Measurements from ENCODE around the gene JADE1. TPM values are rescaled to one million over a fixed set of nuclear protein-coding genes. Genes with fewer than 3 reads are reported as not detected.

Gene JADE1
- total RNA-seq, 1 donor from 2014 or later: 9.8 TPM

DNA sequence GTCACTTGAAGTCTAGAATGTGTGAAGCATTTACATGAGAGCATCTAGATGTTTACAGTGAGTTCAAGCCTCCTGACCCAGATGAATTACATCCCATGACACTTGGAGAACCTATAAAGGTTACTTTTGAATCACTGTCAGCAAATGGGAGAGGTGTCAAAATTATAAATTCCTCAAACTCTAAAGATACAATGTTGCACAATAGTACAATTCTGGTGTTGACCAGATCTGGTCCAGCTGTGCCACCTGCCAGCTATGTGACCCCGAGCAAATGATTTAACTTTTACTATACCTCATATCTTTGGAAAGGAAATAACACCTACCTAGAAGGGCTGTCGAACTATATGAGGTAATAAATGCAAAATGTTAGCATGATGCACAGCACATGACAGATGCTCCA, 69.8 kb downstream of the JADE1 start:
- no peak for ATAC-seq

DNA sequence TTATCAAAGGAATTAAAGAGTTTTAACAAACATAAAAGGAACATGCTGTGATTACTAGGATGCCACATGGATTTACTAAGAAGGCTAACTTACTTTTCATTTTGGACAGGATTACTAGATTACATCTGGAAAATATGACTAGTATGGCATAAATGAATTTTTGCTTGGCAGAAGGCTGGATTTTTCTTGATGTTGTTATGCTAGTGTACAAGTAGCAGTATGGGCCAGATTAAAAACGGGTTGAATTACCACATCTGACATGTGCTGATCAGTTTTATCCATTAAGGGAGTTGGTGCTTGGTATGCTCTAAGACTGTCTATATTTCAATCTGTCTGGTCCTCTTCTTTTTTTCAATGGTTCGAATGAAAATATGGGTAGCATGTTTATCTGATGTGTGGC, 70.5 kb downstream of the JADE1 start:
- ATAC-seq: no peak

DNA sequence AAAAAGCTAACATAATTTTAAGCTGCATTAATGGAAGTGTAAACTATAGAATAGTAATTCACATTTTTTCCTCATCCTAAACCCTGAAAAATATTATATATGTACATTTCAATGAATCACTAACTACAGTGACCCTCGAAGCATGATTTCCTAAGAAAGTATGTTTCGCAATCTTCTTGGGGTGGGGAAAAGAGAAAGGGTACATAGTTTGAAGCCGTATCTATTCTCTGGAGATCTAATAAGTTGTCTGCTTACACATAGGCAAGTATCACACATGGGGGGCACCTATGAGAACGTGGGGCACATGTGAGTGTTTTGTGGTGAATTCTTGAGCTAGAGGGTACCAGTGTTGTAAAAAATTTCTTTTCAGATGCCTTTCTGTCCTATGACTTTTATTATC, 71.2 kb downstream of the JADE1 start:
- ATAC-seq: no peak

- no peak for ATAC-seq
These were observed 95.3 kb downstream of the JADE1 start for GRCh38 chr4:128904821-128905220.

DNA sequence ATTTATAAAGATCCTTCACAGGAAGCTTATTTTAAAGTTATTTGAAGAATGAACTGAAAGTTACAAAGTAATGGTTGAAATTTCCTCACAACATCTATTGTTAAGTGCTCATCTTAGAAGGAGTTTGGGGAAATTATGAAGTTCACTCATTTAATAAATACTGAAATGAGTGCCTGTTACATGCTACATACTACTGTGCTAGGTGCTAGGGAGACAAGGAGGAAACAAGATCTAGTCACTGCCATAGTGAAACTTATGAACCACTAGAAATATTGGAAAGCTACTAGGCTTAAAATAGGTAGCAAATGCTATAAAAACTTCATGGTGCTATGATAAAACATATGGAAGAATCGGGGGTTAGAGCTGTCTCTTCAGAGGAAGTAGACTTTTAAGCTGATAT, 97.1 kb downstream of the JADE1 start:
- no peak for ATAC-seq

DNA sequence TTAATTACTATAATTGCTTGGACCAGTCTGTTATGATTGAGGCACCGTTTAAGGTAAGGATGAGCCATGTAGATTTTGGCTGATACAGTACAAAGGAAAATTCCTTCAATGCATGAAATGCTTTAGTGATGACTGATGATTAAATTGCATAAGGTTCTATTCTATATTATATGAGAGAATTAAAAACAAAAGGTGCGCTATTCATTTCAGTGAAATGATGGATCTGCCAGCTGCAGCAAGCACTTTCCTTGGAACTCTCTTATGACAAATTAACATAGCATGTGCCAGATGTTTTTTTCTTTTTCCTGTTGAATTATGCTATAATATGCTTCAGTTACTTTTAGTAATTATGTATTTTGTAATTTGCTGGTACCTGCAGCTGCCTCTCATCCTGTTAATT, 98.5 kb downstream of the JADE1 start:
- peak; percentile 46 for ATAC-seq

DNA sequence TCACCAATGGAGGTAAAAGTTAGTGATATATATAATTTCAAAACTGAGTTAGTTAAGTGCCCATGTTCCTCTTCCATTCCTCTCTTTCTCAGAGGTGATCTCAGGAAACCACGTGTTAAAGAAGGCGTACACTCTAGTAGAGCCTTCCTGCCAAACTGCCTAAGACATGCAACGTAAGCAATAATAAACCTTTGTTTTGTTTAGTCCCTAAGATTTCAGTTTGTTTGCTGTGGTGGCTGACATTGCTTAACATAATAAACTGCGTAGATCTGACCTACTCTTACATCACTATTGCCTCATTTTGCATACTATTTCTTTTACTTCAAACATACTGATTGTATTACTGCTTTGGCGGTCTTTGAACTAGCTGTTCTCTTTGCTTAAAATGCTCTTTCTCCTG, 99.2 kb downstream of the JADE1 start:
- ATAC-seq: peak; percentile 72

GRCh38 chr4:128913228-128913627, 103.7 kb downstream of the JADE1 start:
- ATAC-seq: no peak

- ATAC-seq: no peak
These were observed 106.0 kb downstream of the JADE1 start for GRCh38 chr4:128915544-128915943.

DNA sequence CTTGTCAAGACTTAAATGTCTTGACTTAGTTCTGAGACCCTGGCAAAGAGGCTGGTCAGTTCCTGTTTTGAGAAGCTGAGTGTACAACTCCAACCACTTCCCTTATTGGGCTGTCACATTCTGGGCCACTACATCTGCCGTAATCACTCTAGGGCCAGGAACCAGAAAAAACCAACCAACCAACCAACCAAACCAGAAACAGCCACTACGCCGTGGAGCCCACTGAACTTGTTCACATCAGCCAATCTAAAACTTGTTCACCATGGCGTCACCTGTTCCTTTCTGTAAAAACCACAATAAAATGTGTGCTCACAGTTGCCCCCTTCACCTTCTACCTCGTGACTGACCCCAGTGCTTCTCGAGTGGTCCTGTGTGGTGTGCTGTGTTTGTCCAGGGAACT, 107.3 kb downstream of the JADE1 start:
- ATAC-seq: peak; percentile 51

DNA sequence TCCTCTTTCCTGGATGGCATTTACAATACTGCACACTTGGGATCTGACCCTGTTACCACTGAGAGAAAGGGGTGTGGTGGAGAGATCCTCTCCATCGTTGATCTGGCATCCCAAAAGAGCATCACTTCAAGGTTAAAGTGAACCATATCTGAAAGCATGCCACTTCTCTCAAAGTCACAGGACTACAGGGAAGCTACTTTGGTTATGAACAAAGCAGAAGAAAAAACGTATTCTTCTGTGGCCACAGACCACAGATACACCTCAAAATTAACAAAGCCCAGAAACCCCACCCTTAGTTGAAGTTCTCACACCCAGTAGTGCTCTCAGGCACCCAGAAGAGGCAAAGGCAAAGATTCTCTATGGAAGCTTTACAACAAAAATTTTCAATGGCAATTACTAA, 108.3 kb downstream of the JADE1 start:
- no peak for ATAC-seq

GRCh38 chr4:128921954-128922353, 112.5 kb downstream of the JADE1 start:
- no peak for ATAC-seq
